ENCODE results near the gene NACC2. TPM values are rescaled to one million over a fixed set of nuclear protein-coding genes. Genes with fewer than 3 reads are reported as not detected.

NACC2 gene
- total and polyA plus RNA-seq, 2 experiments from 2014 or later = 3.8 to 20.8 TPM

- Mint-ChIP-seq H3K27ac (no peak within 1 kb of the TSS; the same call in 1 of the 2 replicates), H3K9me3 (no peaks in the 10 kb centered on the region), H3K4me1 (peaks cover 22% of the 10 kb centered on the region), H3K4me3 (peak within 1 kb of the TSS; percentile 86), H3K36me3 (ENCODE audit: low read depth) (no peaks in the 10 kb centered on the region), H3K27me3 (ENCODE audit: insufficient read depth, low read depth, poor library complexity) (peaks cover 15% of the 10 kb centered on the region)
- peaks cover 18% of the 10 kb centered on the region for H4K20me1 ChIP-seq (replicated peaks; ENCODE audit: insufficient read depth)
- peak within 1 kb of the TSS; percentile 94; the same call in 1 of the 2 replicates for H2AFZ ChIP-seq
- DNase-seq (ENCODE audit: low spot score) (peak; percentile 97), ATAC-seq (peak; percentile 76)
- H3K4me2 ChIP-seq = peak within 1 kb of the TSS; percentile 99
- H3K4me1 ChIP-seq (ENCODE audit: insufficient read depth) = peaks cover 7% of the 10 kb centered on the region; the same call in 1 of the 2 replicates
- no peak within 1 kb of the TSS for H3K27ac ChIP-seq (ENCODE audit: low read depth)
- H3K36me3 ChIP-seq (ENCODE audit: insufficient read depth) = no peaks in the 10 kb centered on the region
- H3K9me2 ChIP-seq (ENCODE audit: insufficient read depth) = no peaks in the 10 kb centered on the region
- TF ChIP-seq CREB1 (CRISPR knock-in tag; IDR thresholded peaks at IDR 0.05; ENCODE audit: low read depth) = peak; percentile 98
- peak; percentile 96 for TF ChIP-seq ETS1 (IDR thresholded peaks at IDR 0.05)
- TF ChIP-seq CTCF (conservative IDR thresholded peaks at IDR 0.05; ENCODE audit: low read depth in 2 of 2) = no peak; a peak in 1 of 4 replicates
- H3K4me3 ChIP-seq = peak within 1 kb of the TSS; percentile 97
- H3K27me3 ChIP-seq (ENCODE audit: insufficient read depth) = no peaks in the 10 kb centered on the region
- H3K79me2 ChIP-seq (replicated peaks; ENCODE audit: insufficient read depth) = peaks cover 44% of the 10 kb centered on the region
- 0 out of 2 replicates have a peak, but pooled peaks cover 9% of the 10 kb centered on the region for H3F3A ChIP-seq (replicated peaks; ENCODE audit: low read depth)
Observed at GRCh38 chr9:135961277-135961715, 133.8 kb downstream of the NACC2 start, which contains the start of gene UBAC1. TSS of gene UBAC1 (minus strand) at chr9:135961373. CDS start at chr9:135961162, 211 bp downstream.

GRCh38 chr9:135960411-135961276 is 134.4 kb downstream of the NACC2 start:
- peaks cover 7% of the 10 kb centered on the region; the same call in 1 of the 2 replicates for H3K4me1 ChIP-seq (ENCODE audit: insufficient read depth)
- Mint-ChIP-seq H3K4me1 (peaks cover 22% of the 10 kb centered on the region), H3K36me3 (ENCODE audit: low read depth) (no peaks in the 10 kb centered on the region), H3K27ac (no peak overlapping the region; the same call in 1 of the 2 replicates), H3K27me3 (ENCODE audit: insufficient read depth, low read depth, poor library complexity) (peaks cover 12% of the 10 kb centered on the region), H3K4me3 (peak overlapping the region; percentile 86), H3K9me3 (no peaks in the 10 kb centered on the region)
- no peaks in the 10 kb centered on the region for H3K9me2 ChIP-seq (ENCODE audit: insufficient read depth)
- peak overlapping the region; percentile 99 for H3K4me2 ChIP-seq
- ATAC-seq = peak; percentile 48
- H3K27me3 ChIP-seq (ENCODE audit: insufficient read depth) = no peaks in the 10 kb centered on the region
- DNase-seq (ENCODE audit: low spot score) = peak; percentile 53
- peaks cover 49% of the 10 kb centered on the region for H3K79me2 ChIP-seq (replicated peaks; ENCODE audit: insufficient read depth)
- TF ChIP-seq POLR2AphosphoS5 (IDR thresholded peaks at IDR 0.05; ENCODE audit: low read depth) (peak; percentile 53), ZNF331 (CRISPR knock-in tag; IDR thresholded peaks at IDR 0.05; ENCODE audit: low read depth) (0 out of 2 replicates have a peak, but pooled peaks have one; percentile 5), CTCF (conservative IDR thresholded peaks at IDR 0.05; ENCODE audit: low read depth in 2 of 2) (no peak; a peak in 1 of 4 replicates)
- H3K4me3 ChIP-seq = peak overlapping the region; percentile 97
- no peak overlapping the region for H2AFZ ChIP-seq
- no peaks in the 10 kb centered on the region for H3K36me3 ChIP-seq (ENCODE audit: insufficient read depth)
- H4K20me1 ChIP-seq (replicated peaks; ENCODE audit: insufficient read depth) = peaks cover 18% of the 10 kb centered on the region
- H3F3A ChIP-seq (replicated peaks; ENCODE audit: low read depth) = 0 out of 2 replicates have a peak, but pooled peaks cover 9% of the 10 kb centered on the region
- H3K27ac ChIP-seq (ENCODE audit: low read depth) = no peak overlapping the region
